Chondrocyte (in vitro differentiated cells): Measurements from ENCODE around the gene CD44. TPM values are rescaled to one million over a fixed set of nuclear protein-coding genes. Genes with fewer than 3 reads are reported as not detected.

Source experiments
- DNase-seq: peaks from one replicate; pipeline ENCODE4 v3.0.0; 2021; ENCODE audit warnings: mixed read lengths, low spot score
- H3K27ac Mint-ChIP-seq: one replicate; pipeline ENCODE4 v1.8.0; 2021; ENCODE audit warnings: mild to moderate bottlenecking, moderate library complexity, mixed read lengths; ENCODE audit not compliant: unreplicated experiment
- H3K27me3 Mint-ChIP-seq: 2 replicates; pipeline ENCODE4 v1.8.0; 2021; ENCODE audit warnings: low read depth, mixed read lengths
- H3K36me3 Mint-ChIP-seq: 2 replicates; pipeline ENCODE4 v1.8.0; 2021; ENCODE audit warnings: low read depth, mixed read lengths
- H3K4me1 Mint-ChIP-seq: 2 replicates; pipeline ENCODE4 v1.8.0; 2021; ENCODE audit warnings: low read depth, mild to moderate bottlenecking, mixed read lengths
- H3K4me3 Mint-ChIP-seq: one replicate; pipeline ENCODE4 v1.8.0; 2021; ENCODE audit warnings: mild to moderate bottlenecking, moderate library complexity, mixed read lengths; ENCODE audit not compliant: unreplicated experiment
- H3K9me3 Mint-ChIP-seq: 2 replicates; pipeline ENCODE4 v1.8.0; 2021; ENCODE audit warnings: low read depth, mixed read lengths
- total RNA-seq: library from RNA; stranded (reverse); gene quantifications from 3 replicates; pipeline ENCODE4 v1.2.1, GENCODE V29; 2021
- TF ChIP-seq, protein P1 (sequence below): fragments of 200-600 bp; sonication (generic); IDR thresholded peaks from 2 replicates; pipeline ENCODE4 v1.5.0; 2021; ENCODE audit warnings: antibody characterized with exemption, mild to moderate bottlenecking, moderate library complexity

CD44 gene
- total RNA-seq, 1 donor from 2014 or later: 179 TPM

DNA sequence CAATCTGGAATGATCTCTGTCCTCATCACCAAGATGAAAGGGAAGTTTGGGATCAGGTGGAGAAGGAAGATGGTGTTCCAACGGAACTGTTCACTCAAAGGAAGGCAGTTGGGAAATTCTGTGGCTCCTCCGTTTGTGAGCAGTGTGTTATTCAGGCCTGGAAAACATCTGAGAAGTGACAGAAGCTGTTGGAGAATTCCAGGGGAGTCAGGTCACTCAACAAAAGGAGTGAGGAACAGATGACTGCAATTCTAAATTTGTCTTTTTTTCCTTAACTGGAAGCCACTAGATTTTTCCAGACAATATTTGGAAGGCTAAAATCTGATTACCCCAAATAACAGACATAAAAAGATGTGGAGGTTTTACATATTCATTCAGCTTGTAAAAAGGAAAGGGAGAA, 107.8 kb downstream of the CD44 start:
- Mint-ChIP-seq H3K4me1 (peaks cover 15% of the 10 kb centered on the region), H3K9me3 (no peaks in the 10 kb centered on the region), H3K36me3 (no peaks in the 10 kb centered on the region), H3K27me3 (no peaks in the 10 kb centered on the region), H3K4me3 (no peak overlapping the region), H3K27ac (peak overlapping the region; percentile 47)
- no peak for DNase-seq
- TF ChIP-seq, protein P1, sequence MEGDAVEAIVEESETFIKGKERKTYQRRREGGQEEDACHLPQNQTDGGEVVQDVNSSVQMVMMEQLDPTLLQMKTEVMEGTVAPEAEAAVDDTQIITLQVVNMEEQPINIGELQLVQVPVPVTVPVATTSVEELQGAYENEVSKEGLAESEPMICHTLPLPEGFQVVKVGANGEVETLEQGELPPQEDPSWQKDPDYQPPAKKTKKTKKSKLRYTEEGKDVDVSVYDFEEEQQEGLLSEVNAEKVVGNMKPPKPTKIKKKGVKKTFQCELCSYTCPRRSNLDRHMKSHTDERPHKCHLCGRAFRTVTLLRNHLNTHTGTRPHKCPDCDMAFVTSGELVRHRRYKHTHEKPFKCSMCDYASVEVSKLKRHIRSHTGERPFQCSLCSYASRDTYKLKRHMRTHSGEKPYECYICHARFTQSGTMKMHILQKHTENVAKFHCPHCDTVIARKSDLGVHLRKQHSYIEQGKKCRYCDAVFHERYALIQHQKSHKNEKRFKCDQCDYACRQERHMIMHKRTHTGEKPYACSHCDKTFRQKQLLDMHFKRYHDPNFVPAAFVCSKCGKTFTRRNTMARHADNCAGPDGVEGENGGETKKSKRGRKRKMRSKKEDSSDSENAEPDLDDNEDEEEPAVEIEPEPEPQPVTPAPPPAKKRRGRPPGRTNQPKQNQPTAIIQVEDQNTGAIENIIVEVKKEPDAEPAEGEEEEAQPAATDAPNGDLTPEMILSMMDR: no peak

- no peak overlapping the region for H3K4me3 Mint-ChIP-seq
- no peak overlapping the region for H3K27ac Mint-ChIP-seq
Measured at GRCh38 chr11:35247428-35247827, 108.5 kb downstream of the CD44 start.

GRCh38 chr11:35247863-35248262, 108.9 kb downstream of the CD44 start:
- Mint-ChIP-seq H3K27me3 (no peaks in the 10 kb centered on the region), H3K4me3 (no peak overlapping the region), H3K27ac (no peak overlapping the region), H3K36me3 (no peaks in the 10 kb centered on the region), H3K9me3 (no peaks in the 10 kb centered on the region), H3K4me1 (peaks cover 11% of the 10 kb centered on the region)
- TF ChIP-seq, protein P1: no peak
- no peak for DNase-seq

More at GRCh38 chr11:35247428-35247827, 108.5 kb downstream of the CD44 start:
- Mint-ChIP-seq H3K4me1 (peaks cover 12% of the 10 kb centered on the region), H3K36me3 (no peaks in the 10 kb centered on the region), H3K27me3 (no peaks in the 10 kb centered on the region), H3K9me3 (no peaks in the 10 kb centered on the region)
- no peak for DNase-seq
- TF ChIP-seq, protein P1: no peak

GRCh38 chr11:35248558-35249323, 109.8 kb downstream of the CD44 start:
- no peaks in the 10 kb centered on the region for H3K36me3 Mint-ChIP-seq
- no peak for DNase-seq
- H3K4me1 Mint-ChIP-seq: peaks cover 19% of the 10 kb centered on the region
- H3K27me3 Mint-ChIP-seq: no peaks in the 10 kb centered on the region
- no peak overlapping the region for H3K4me3 Mint-ChIP-seq
- TF ChIP-seq, protein P1: no peak
- H3K9me3 Mint-ChIP-seq: no peaks in the 10 kb centered on the region
- no peak overlapping the region for H3K27ac Mint-ChIP-seq

DNA sequence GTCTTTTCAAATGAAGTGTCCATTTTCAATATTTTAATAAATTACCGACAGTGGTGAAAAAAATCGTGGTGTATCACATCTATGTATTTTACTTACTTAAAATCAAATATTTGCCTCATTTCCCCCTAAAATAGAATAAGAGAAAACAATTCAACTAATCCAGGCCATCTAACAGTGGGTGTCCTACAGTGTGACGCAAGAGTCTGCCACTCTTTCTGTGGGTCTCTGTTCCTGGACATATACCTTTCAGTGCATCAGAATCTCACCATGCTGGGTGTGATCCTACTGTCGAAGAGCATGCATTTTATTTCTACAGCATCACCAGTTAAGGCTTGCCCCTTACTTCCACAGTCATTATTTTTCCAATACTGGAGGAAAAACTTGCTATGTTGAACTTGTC, 111.2 kb downstream of the CD44 start:
- H3K27me3 Mint-ChIP-seq: no peaks in the 10 kb centered on the region
- no peak for DNase-seq
- TF ChIP-seq, protein P1: no peak
- H3K27ac Mint-ChIP-seq: no peak overlapping the region
- H3K4me3 Mint-ChIP-seq: no peak overlapping the region
- H3K4me1 Mint-ChIP-seq: peaks cover 19% of the 10 kb centered on the region
- H3K9me3 Mint-ChIP-seq: no peaks in the 10 kb centered on the region
- H3K36me3 Mint-ChIP-seq: no peaks in the 10 kb centered on the region
